ENCODE measurements around the gene AKR1A1. TPM values are rescaled to one million over a fixed set of nuclear protein-coding genes. Genes with fewer than 3 reads are reported as not detected.

The AKR1A1 gene
- 10 to 100 TPM; 15.6 to 40.1 (median 37.1) TPM for total RNA-seq

- peak; percentile 72 to 82 for DNase-seq
- in situ Hi-C loops (cut with MboI; ENCODE audit: low sequenced_read_pairs in 4 of 4) (loop anchor here in 2 of 4 donors (10.0 to 25.0 kb wide), 2 partner anchors 536 to 538 kb away; partner anchors contain the start of genes HECTD3 (in 2 of the 2) and UROD (in 2 of the 2)), intact Hi-C loops (cut with DNase I; ENCODE audit: low total_unique reads) (loop anchor here (1.0 to 2.0 kb wide), 3 partner anchors 29 to 540 kb away; partner anchors contain the start of genes CCDC163, HECTD3, MMACHC and PRDX1)
- Histone ChIP-seq H3K9me3 (no peaks in the 10 kb centered on the region), H3K27ac (peak within 1 kb of the TSS; percentile 88 to 94 (median 93)), H3K27me3 (no peaks in the 10 kb centered on the region), H3K36me3 (peaks cover 0 to 14% of the 10 kb centered on the region in 2 donors), H3K4me3 (peak within 1 kb of the TSS; percentile 71 to 90 (median 86)), H3K4me1 (peaks cover 9 to 11% of the 10 kb centered on the region in 2 donors)
- ATAC-seq, result peak; percentile 96
- peak; percentile 57 to 64 for TF ChIP-seq POLR2A (IDR thresholded peaks at IDR 0.05)
- TF ChIP-seq CTCF (IDR thresholded peaks at IDR 0.05 in 4 of 5, conservative IDR thresholded peaks at IDR 0.05 in 1 of 5), result peak in 3 of 5 experiments; percentile 5 to 25 (median 21)
Measured at GRCh38 chr1:45550401-45551351, at the start of gene AKR1A1. TSS of gene AKR1A1 (plus strand) at chr1:45550826. CDS start at chr1:45561795, 10,969 bp downstream.

DNA sequence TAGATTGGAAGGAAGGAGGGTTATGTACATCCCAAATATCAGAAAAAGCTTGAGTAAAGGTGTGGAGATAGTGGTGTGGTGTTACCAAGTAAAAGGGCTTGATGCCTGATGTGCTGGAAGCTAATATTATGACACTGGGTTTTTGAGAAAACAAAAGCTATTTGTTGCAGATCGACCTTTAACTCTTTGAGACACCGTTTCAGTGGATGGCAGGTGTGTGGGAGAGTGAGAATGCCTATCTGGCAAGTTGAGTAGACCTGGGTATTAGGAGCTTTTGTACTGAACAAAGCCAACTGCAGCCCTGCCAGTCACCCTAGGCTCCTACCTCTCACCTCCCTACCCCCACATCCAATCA is 49.1 kb upstream of the AKR1A1 start:
- DNase-seq, result no peak
- Histone ChIP-seq H3K27ac (peak overlapping the region in 3 of 4 donors; percentile 74 to 87 (median 83)), H3K36me3 (no peaks in the 10 kb centered on the region), H3K4me3 (no peak overlapping the region), H3K4me1 (peaks cover 17 to 19% of the 10 kb centered on the region in 2 donors), H3K9me3 (no peaks in the 10 kb centered on the region), H3K27me3 (no peaks in the 10 kb centered on the region)
- intact Hi-C loops (cut with DNase I; ENCODE audit: low total_unique reads), result loop anchor here (10.0 kb wide), 1 partner anchor 383 kb away; no protein-coding TSS in a partner anchor
- ATAC-seq, result no peak
- in situ Hi-C loops (cut with MboI; ENCODE audit: low sequenced_read_pairs in 4 of 4), result loop anchor here in 2 of 4 donors (10.0 to 25.0 kb wide), 2 partner anchors 63 to 714 kb away; partner anchors contain the start of genes BEST4 (in 1 of the 2) and RPS8 (in 1 of the 2)
- TF ChIP-seq POLR2A (IDR thresholded peaks at IDR 0.05) (no peak), CTCF (IDR thresholded peaks at IDR 0.05 in 4 of 5, conservative IDR thresholded peaks at IDR 0.05 in 1 of 5) (no peak)

DNA sequence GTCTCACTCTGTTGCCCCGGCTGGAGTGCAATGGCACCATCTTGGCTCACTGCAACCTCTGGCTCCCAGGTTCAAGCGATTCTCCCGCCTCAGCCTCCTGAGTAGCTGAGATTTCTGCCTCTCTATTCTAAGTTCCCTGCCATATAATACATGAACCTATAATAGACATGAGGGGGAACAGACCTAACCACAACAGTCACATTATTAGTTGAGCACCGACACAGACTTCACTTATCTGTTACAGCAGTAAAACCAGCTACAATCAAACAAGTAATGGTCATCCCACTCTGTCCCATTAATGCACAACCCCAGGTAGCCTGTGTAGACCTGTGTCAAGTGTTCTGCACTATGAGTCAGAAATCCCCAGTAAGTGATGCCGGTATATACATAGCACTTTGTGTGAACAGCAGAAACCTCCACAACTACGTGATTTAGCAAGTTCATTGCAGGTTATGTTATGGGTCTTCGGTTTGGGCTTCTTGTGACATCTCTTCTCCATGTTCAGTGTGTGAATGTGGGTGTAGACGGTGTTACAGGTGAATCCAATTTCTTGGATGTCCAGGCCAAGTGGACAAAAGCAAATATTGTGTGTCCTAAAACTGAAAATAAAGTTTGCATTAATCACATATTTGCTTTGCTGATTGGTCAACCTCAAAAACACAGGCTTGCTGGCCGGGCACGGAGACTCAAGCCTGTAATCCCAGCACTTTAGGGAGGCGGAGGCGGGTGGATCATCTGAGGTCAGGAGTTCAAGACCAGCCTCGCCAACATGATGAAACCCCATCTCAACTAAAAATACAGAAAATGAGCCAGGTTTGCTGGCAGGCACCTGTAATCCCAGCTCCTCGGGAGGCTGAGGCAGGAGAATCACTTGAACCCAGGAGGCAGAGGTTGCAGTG is 46.9 kb upstream of the AKR1A1 start:
- Histone ChIP-seq H3K4me3 (no peak overlapping the region), H3K27me3 (no peaks in the 10 kb centered on the region), H3K9me3 (no peaks in the 10 kb centered on the region), H3K36me3 (peaks cover 0 to 2% of the 10 kb centered on the region in 2 donors), H3K4me1 (peaks cover 17 to 19% of the 10 kb centered on the region in 2 donors), H3K27ac (no peak overlapping the region)
- ATAC-seq (no peak), DNase-seq (no peak)
- in situ Hi-C loops (cut with MboI; ENCODE audit: low sequenced_read_pairs in 4 of 4), result loop anchor here in 2 of 4 donors (10.0 to 25.0 kb wide), 2 partner anchors 61 to 716 kb away; partner anchors contain the start of genes BEST4 (in 1 of the 2) and RPS8 (in 1 of the 2)
- TF ChIP-seq POLR2A (IDR thresholded peaks at IDR 0.05) (no peak), CTCF (IDR thresholded peaks at IDR 0.05 in 4 of 5, conservative IDR thresholded peaks at IDR 0.05 in 1 of 5) (no peak)
- intact Hi-C loops (cut with DNase I; ENCODE audit: low total_unique reads), result loop anchor here (10.0 kb wide), 1 partner anchor 381 kb away; no protein-coding TSS in a partner anchor

GRCh38 chr1:45507195-45507594 is 43.4 kb upstream of the AKR1A1 start:
- peaks cover 0 to 3% of the 10 kb centered on the region in 2 donors for H3K4me1 ChIP-seq
- H3K27ac ChIP-seq, result peak overlapping the region in 1 of 4 donors; percentile 59
- peaks cover 0 to 37% of the 10 kb centered on the region in 2 donors for H3K36me3 ChIP-seq
- H3K4me3 ChIP-seq, result no peak overlapping the region
- TF ChIP-seq CTCF (IDR thresholded peaks at IDR 0.05 in 4 of 5, conservative IDR thresholded peaks at IDR 0.05 in 1 of 5) (no peak), POLR2A (IDR thresholded peaks at IDR 0.05) (no peak)
- H3K9me3 ChIP-seq, result no peaks in the 10 kb centered on the region
- no peaks in the 10 kb centered on the region for H3K27me3 ChIP-seq
- DNase-seq (no peak), ATAC-seq (no peak)
- in situ Hi-C loops (cut with MboI; ENCODE audit: low sequenced_read_pairs in 4 of 4), result loop anchor here in 3 of 4 donors (5.0 to 25.0 kb wide), 3 partner anchors 58 to 720 kb away; partner anchors contain the start of genes BEST4 (in 1 of the 3) and RPS8 (in 1 of the 3)
- intact Hi-C loops (cut with DNase I; ENCODE audit: low total_unique reads), result loop anchor here (10.0 kb wide), 1 partner anchor 378 kb away; no protein-coding TSS in a partner anchor

Measured in gastrocnemius medialis (tissue), 4 donors.